Testis (tissue), 2 donors: ENCODE measurements around the gene ASAP2.

ENCODE experiments used
- CTCF ChIP-seq, 3 experiments: fragments of 450-650 bp in 2 of 3; fragments of 200-600 bp in 1 of 3; sonication (generic) in 1 of 3; IDR thresholded peaks; one replicate each; pipeline ENCODE4 v1.5.1; 2016 to 2019; ENCODE audit warnings: antibody characterized with exemption in 3 of 3, mild to moderate bottlenecking in 2 of 3, moderate library complexity in 1 of 3
- POLR2A ChIP-seq: fragments of 450-650 bp; IDR thresholded peaks from one replicate; pipeline ENCODE4 v1.6.1; 2017; ENCODE audit warnings: antibody characterized with exemption, mild to moderate bottlenecking, moderate library complexity

DNA sequence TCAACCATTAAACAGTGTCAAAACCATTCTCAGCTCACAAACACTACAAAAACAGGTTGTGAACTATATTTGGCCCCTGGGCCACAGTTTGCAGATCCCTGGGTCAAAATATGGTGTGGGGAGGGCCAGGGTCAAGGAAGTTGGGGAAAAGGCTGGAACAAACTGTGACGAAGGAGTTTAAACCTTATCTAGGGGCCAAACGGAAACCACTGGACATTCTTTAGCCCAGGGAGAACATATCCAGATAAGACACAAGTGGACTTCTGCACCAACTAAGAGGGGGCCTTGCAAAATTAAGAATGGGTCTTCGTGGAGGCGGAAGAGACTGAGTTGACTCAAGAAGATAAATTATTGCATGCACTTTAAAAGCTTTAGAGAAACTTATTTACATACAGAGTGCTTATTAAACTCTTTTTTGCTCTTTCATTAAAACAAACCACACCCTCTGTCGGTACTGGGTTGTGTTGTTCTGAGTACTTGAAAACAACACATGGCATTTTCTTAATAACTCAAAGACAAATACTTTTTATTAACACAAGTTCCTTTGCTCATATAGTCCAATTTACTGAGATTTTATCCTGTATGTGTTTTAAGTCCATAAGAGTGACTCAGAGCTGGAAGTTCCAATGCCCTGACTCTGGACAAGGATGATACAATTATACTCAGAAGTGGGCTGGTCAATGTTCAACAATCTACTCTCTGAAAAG, 5.3 kb upstream of the ASAP2 start:
- TF ChIP-seq CTCF (IDR thresholded peaks at IDR 0.05) (no peak), POLR2A (no peak)
